Keratinocyte (primary cell): ENCODE measurements around the gene WNT3.

Source experiments
- CTCF ChIP-seq, 3 experiments: IDR thresholded peaks in 1 of 3; conservative IDR thresholded peaks in 1 of 3; optimal IDR thresholded peaks in 1 of 3; 2 replicates in 2 of 3; 3 replicates in 1 of 3; pipeline versions ENCODE3 to v1.5.1; 2011; ENCODE audit warnings: low read length in 3 of 3, mild to moderate bottlenecking in 3 of 3, moderate library complexity in 2 of 3, control low read depth in 1 of 3, inconsistent platforms in 1 of 3; ENCODE audit not compliant: insufficient read depth in 2 of 3; ENCODE audit errors: extremely low read depth in 1 of 3
- EZH2 ChIP-seq: IDR thresholded peaks from one replicate; pipeline ENCODE4 v1.6.1; 2012; ENCODE audit warnings: inconsistent platforms, mild to moderate bottlenecking, low read length, moderate library complexity

GRCh38 chr17:46730679-46731078, 87.8 kb downstream of the WNT3 start:
- TF ChIP-seq CTCF (optimal IDR thresholded peaks at IDR 0.05 in 1 of 3, IDR thresholded peaks at IDR 0.05 in 1 of 3, conservative IDR thresholded peaks at IDR 0.05 in 1 of 3; ENCODE audit: extremely low read depth in 1 of 3, insufficient read depth in 2 of 3, low read length in 3 of 3) (no peak), EZH2 (no peak)
